ENCODE results near the gene AGAP3.

Gene AGAP3

DNA sequence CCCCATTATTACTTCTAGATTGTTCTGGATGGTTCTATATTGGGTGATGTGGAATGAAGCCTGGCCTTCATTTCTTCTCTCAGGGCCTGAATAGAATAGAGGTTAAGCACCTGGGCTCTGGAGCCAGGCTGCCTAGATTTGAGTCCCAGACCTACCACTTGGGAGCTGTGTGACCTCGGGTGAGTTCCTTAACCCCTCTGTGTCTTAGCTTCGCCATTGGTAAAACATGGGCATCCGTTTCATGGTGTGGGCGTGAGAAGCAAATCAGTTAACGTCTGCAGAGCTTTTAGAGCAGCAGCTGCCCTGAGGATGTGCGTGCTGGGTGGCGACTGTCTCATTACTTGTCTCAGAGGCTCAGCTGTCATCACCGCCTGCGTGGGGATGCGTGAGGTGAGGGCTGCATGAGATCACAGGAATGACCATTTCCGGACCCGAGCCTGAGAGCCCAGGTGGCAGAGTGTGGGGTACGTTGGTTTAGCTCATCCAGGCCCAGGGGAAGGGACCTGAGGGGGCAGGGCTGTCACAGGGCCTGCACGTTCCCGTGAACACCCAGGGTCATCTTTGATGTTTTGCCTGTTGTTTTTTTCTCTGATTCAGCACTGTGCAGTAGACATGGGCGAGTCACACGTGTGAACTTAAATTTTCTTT is 9.7 kb downstream of the AGAP3 start:
- TF ChIP-seq, protein P1, sequence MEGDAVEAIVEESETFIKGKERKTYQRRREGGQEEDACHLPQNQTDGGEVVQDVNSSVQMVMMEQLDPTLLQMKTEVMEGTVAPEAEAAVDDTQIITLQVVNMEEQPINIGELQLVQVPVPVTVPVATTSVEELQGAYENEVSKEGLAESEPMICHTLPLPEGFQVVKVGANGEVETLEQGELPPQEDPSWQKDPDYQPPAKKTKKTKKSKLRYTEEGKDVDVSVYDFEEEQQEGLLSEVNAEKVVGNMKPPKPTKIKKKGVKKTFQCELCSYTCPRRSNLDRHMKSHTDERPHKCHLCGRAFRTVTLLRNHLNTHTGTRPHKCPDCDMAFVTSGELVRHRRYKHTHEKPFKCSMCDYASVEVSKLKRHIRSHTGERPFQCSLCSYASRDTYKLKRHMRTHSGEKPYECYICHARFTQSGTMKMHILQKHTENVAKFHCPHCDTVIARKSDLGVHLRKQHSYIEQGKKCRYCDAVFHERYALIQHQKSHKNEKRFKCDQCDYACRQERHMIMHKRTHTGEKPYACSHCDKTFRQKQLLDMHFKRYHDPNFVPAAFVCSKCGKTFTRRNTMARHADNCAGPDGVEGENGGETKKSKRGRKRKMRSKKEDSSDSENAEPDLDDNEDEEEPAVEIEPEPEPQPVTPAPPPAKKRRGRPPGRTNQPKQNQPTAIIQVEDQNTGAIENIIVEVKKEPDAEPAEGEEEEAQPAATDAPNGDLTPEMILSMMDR (IDR thresholded peaks at IDR 0.05; ENCODE audit: low read depth, low read length): no peak
- H3K36me3 ChIP-seq: peaks cover 52% of the 10 kb centered on the region
- H3K9me3 ChIP-seq (ENCODE audit: severe bottlenecking): no peaks in the 10 kb centered on the region
- no peak overlapping the region for H3K27ac ChIP-seq
- DNase-seq: no peak
- no peaks in the 10 kb centered on the region for H3K27me3 ChIP-seq (ENCODE audit: insufficient read depth, low read depth, severe bottlenecking)
- no peak overlapping the region for H3K4me3 ChIP-seq (ENCODE audit: low read depth, low read length)

DNA sequence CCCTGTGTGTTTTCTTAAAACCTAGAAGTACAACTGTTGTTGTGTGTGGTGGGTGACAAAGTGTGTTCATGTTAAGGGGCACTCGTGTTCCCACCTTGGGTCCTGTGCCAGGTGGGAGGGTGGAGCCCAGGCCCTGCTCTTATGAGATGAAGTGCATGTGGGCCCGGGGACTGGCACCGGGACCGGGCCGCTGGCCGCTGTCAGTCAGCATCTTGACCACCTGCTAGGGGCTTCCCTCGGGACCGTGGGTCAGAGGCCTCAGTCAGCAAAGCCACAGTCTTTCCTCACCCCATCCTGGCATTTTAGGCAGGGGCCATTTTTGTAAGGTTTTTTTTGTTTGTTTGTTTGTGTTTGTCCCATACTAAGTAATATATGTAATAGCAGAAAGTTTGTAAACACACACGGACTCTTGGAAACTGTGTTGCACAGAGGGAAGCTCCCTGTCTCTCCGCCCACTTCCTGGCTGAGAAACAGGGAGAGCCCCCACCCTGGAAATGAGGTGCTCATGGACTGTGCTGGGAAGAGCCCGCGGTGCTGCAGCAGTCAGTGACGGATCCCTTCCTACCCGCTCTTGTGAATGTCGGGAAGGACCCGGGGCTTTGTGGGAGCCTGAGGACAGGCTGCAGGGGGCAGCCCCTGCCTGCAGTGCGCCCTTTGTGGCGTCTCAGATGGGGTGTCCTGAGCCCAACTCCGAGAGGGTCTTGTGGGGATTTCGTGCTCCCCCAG is 13.4 kb downstream of the AGAP3 start:
- peaks cover 36% of the 10 kb centered on the region for H3K36me3 ChIP-seq
- TF ChIP-seq, protein P1 (IDR thresholded peaks at IDR 0.05; ENCODE audit: low read depth, low read length): no peak
- no peaks in the 10 kb centered on the region for H3K9me3 ChIP-seq (ENCODE audit: severe bottlenecking)
- no peak overlapping the region for H3K27ac ChIP-seq
- no peak overlapping the region for H3K4me3 ChIP-seq (ENCODE audit: low read depth, low read length)
- no peaks in the 10 kb centered on the region for H3K27me3 ChIP-seq (ENCODE audit: insufficient read depth, low read depth, severe bottlenecking)
- DNase-seq: no peak

DNA sequence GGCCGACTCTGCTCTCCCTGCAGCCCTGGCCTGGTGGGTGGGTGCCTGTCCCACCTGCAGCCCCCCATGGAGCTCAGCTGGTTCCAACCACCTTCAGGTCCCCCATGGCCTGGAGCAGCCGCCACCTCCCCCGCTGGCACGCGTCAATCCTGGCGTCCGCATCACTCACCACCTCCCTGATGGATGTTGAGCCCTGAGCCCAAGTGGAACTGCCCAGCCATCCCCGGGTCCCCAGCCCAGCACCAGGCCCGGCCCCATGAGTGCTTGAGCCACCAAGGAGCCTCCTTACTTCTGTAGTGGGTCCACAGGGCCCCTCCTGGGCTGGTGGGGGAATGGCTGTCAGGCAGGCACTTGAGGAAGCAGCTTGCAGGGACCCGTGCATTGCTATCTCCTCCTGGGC is 14.6 kb downstream of the AGAP3 start:
- no peak overlapping the region for H3K4me3 ChIP-seq (ENCODE audit: low read depth, low read length)
- no peak for DNase-seq
- TF ChIP-seq, protein P1 (IDR thresholded peaks at IDR 0.05; ENCODE audit: low read depth, low read length): no peak
- no peak overlapping the region for H3K27ac ChIP-seq
- H3K36me3 ChIP-seq: peaks cover 39% of the 10 kb centered on the region
- no peaks in the 10 kb centered on the region for H3K27me3 ChIP-seq (ENCODE audit: insufficient read depth, low read depth, severe bottlenecking)
- H3K9me3 ChIP-seq (ENCODE audit: severe bottlenecking): no peaks in the 10 kb centered on the region

DNA sequence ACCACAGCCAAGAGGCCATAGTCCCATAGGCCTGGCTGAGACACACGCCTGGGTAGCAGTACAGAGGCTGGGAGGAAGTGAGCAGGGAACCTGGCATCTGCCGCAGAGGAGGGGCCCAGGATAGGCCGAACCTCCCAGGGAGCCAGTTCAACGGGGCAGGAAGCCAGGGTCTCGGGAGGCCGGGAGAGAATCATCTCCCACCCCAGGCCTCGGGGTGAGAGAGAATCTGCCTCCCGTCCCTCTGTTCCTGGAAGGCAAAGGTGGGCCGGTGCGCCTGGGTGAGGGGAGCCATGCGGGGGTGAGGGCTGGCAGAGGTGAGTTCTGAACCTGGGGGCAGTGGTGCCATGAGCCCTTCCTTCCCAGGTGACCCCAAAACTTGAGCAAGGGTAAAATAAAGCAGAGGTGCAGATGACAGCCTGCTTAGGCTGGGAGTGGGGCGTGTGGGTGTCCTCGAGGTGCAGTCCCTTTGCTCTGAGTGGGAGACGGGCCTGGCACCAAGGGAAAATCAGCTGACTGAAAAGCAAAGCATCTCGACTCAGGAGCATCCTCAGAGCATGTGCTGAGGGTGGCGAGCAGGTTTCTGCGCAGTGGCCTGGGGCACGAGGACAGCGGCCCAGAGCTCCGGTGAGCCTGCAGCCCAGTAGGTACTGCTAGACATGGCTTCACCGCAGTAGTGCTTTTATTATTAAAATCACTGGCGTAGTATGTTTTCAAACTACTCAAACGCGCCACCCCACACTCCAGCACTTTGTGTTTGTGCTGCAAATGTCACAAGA is 15.5 kb downstream of the AGAP3 start:
- no peak overlapping the region for H3K27ac ChIP-seq
- TF ChIP-seq, protein P1 (IDR thresholded peaks at IDR 0.05; ENCODE audit: low read depth, low read length): no peak
- no peaks in the 10 kb centered on the region for H3K9me3 ChIP-seq (ENCODE audit: severe bottlenecking)
- no peaks in the 10 kb centered on the region for H3K27me3 ChIP-seq (ENCODE audit: insufficient read depth, low read depth, severe bottlenecking)
- no peak for DNase-seq
- peaks cover 35% of the 10 kb centered on the region for H3K36me3 ChIP-seq
- H3K4me3 ChIP-seq (ENCODE audit: low read depth, low read length): no peak overlapping the region

DNA sequence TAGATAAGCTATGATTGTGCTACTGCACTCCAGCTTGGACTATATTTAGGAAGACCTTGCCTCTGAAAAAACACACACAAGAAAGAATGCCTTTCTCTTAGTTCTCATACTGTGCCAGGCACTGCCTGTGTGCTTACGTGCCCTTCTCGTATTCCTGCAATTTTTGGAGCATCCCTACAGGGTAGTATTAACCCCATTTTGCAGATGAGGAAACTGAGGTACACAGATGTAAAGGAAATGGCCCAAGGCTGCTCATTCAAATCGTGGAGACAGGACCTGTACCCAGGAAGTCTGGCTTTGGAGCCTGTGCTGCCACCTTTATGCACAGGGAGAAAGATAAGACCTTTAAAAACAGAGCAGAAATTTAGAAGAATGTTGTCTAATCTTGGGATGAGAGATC is 16.7 kb downstream of the AGAP3 start:
- no peaks in the 10 kb centered on the region for H3K27me3 ChIP-seq (ENCODE audit: insufficient read depth, low read depth, severe bottlenecking)
- no peak overlapping the region for H3K27ac ChIP-seq
- TF ChIP-seq, protein P1 (IDR thresholded peaks at IDR 0.05; ENCODE audit: low read depth, low read length): no peak
- no peak overlapping the region for H3K4me3 ChIP-seq (ENCODE audit: low read depth, low read length)
- no peak for DNase-seq
- H3K36me3 ChIP-seq: peaks cover 29% of the 10 kb centered on the region
- no peaks in the 10 kb centered on the region for H3K9me3 ChIP-seq (ENCODE audit: severe bottlenecking)
